Islet precursor cell (in vitro differentiated cells): ENCODE results near the gene NXF1.
"Not testable (repeated sequence)": the region's sequence is repeated elsewhere in the genome, so short reads cannot be mapped to it uniquely, and the experiment has no call there.

Source experiments
- DNase-seq: peaks from one replicate; pipeline ENCODE4 v3.0.0-alpha.2; 2018

NXF1 gene

DNA sequence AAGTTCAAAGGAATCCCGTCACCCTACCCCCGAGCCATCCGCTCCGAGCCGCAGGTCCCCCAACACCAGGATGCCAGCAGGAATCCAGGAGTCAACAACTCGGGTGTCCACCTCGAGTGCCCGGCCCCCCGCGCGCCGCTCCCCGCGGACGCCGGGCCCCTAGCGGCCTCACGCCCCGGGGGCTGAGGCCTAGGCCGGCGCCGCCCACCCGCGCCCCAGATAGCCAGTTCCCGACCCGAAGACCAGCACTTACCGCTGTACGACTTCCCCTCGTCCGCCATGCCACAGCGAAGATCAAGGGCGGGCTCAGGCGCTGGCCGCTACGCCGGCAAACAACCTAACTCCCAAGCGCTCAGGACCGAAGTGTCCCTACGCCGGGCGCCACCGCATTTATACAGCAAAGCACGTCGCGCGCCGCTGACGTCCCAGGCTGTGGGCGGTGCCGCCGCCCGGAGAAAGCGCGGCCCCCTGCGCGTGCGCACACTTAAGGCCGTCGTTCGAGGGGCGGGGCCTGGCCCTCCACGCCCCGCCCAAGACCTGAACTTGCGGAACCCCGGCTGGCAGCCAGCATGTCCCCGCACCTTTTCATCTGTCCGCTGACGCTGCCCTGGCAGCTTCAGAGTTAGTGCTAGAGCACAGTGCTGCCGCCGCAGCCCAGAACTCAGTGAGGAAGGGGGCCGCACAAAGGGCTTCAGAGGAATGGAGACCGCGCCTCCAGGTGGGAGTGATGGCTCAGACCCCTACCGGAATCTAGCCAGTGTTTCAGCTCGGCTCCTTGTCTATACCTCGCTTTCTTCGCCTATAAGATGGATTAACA lies at the start of gene NXF1:
TSS of gene NXF1 (minus strand) at position 365 of the 817 bp plus-strand sequence. CDS start at position 281, 84 bp downstream.
- DNase-seq = peak; percentile 97

DNA sequence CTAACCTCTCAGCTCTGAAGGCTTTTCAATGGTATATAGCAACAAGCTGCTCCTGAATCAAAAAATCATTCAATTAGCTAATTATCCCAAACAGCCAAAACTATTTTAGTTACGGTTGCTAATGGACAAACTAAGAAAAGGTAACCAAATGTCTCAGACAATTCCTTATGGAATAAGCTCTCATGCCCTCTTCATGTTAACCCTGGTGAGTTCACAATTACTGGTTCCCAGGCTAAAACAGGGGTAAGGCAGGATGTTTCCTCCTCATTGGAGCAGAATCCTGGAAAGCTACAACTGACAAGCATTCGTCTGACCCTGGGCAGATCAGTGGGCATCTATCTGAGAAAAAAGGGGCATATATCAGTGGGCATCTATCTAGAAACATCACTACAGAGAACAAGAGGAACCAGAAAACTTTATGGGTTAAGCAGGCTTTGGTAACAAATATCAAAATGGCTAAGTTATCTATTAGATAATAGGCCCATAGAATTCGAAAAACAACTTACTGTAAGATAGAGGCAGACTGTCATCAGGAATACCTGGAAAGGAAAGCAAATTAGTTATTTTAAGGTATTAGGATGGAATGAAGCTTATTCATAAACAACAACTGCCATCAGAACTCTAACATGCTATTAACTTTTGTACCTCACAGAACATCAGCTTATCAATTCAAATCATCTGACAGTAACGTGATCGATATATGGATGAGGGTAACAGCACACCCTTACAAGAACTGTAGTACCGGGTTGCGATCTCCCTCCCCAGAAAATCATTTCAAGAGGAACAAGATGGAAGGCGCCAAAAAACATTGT lies 49.0 kb upstream of the NXF1 start:
- DNase-seq = no peak

DNA sequence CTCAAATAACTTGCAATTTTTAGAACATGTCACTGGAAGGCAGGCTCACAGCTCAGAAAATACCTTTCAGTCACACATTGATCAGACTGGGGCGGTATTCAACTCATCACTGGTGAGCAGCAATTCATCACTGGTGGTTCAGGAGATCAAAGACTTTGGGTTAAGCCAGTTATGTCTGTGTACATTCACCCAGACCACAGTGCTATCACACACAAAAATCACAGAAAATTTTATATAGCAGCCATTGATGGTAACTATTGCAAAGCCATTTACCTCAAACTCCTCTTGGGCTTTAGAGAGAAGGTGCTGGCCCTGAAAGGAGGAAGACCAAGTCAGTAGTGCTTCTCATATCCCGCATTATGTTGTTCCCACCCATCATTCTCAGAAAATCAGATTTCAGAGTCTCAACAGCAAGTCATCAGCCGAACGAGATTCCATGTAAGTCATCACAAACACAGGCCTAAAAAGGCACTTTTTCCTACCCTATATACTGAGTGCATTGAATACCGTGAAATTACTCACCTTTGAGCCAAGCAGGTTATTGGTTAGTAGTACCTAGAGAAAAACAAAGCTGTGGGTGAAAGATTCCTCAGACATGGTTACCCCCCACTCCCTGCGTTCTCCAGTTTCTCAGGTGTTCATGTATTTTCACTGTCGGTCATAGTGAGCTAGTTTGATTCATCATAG lies 48.2 kb upstream of the NXF1 start:
- DNase-seq = no peak

DNA sequence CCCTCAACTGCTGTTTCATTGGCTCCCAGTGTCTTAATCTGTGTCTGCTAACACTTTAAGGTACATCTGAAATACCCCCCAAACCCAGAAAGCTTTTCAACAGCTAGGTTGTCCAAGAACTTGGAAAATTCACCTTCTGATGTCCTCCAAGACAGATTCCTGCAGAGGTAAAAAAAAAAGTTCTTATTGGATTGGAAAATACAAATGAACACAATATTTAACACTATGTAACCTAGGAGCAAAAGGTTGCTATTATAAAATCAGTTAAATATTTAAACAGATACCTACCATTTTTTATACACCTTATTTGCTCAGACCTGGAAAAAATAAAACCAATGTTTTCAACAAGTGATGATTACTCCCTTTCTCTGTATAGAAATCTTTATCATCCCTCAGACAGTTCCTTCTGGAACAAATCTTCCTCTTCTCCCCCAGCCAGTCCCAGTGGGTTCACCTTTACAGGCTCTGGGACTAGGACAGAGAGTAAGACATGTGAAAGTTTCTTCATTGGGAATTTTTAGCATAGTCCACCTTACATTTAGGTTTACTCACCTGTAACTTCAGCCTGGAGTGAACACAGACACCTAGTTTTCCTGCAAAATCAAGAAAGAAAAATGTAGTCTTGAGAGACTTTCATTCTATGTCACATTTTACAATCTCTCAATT lies 47.4 kb upstream of the NXF1 start:
- DNase-seq = no peak

DNA sequence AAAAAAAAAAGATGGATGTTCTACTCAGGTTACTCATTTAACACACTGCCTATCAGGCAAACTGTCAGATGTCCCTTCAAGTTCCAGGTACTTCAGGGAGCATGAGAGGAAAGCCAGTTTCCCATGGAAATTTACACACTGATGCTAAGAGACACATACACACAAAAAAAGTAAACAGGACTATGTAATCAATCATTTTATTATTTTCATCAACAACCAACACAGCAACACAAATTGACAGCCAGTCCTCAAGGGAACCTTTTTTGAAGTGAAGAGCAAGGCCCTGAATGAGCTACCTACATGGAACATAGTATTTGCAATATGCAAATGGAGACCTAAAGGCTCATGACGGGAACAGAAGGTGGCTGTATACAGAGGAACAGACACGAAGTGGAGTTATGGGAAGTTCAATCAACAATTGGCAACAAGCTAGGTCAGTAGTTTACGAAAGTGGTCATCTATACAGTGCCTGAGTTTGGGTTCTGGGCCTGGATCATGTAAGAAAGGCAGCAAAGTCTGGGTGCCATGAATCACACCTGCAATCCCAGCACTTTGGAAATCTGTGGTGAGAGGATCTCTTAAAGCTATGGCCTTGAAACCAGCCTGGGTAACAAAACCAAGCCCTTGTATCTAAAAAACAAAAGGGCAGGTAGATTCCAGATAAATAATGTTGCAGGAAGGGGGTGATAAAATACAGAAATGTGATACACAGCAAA lies 46.7 kb upstream of the NXF1 start:
- DNase-seq = no peak

DNA sequence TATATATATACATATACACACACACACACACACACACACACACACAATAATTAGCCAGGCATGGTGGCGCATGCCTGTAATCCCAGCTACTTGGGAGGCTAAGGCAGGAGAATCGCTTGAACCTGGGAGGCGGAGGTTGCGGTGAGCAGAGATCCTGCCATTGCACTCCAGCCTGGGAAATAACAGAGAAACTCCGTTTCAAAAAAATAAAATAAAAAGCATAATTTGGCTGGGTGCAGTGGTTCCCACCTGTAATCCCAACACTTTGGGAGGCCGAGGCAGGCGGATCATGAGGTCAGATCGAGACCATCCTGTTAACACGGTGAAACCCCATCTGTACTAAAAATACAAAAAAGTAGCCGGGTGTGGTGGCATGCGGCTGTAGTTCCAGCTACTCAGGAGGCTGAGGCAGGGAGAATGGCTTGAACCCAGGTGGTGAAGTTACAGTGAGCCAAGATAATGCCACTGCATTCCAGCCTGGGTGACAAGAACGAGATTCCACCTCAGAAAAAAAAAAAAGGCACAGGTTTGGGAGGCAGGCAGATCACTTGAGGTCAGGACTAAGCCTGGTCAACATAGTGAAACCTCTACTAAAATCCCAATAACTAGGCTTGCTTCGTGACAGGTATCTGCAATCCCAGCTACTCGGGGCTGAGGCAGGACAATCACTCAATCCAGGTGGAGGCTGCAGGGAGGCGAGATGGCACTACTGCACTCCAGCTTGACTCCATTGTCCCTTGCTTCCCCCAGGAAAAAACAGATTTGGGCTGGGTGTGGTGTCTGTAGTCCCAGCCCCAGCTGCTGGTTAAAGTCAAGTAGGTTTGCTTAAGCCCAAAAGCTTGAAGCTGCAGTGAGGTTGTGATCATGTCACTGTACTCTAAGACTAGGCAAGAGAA lies 45.9 kb upstream of the NXF1 start:
- peak; percentile 73 for DNase-seq

DNA sequence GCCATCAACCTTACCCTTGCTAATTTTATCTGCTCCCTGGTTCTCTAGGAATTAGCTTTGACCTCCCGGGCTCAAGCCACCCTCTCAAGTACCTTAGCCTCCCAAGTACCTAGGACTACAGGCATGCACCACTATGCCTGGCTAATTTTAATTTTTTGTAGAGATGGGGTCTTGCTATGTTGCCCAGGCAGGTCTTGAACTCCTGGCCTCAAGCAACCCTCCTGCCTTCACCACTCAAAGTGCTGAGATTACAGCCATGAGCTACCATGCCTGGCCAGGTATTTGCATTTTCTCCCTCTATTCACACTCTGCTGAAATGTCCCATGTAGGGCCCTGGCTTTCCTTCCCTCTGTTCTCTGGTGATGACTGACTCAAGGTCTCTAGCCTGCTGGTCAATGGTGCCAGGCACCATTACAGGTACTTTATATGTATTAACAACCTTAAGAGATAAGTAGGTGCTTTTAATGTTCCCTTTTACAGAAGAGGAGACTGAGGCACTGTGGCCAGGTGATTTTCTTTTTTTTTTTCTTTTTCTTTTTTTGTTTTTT lies 42.6 kb upstream of the NXF1 start:
- no peak for DNase-seq

DNA sequence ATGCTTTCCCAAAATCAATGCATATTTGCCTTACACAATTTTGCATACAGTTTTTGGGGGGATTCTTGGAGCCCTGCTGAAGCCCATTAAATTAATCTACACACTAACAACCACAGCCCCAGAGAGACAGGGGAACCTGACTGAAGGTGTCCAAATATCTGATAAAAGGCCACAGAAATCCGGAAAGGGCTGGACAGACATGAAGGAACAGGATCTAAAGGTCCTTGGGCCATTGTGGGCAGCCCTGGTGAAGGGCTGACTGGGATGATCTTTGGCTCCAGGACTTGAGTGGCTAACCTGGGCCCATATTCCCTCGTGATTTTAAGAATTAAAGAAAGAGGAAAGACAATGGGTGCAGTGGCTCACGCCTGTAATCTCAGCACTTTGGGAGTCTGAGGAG lies 40.9 kb upstream of the NXF1 start:
- no peak for DNase-seq

DNA sequence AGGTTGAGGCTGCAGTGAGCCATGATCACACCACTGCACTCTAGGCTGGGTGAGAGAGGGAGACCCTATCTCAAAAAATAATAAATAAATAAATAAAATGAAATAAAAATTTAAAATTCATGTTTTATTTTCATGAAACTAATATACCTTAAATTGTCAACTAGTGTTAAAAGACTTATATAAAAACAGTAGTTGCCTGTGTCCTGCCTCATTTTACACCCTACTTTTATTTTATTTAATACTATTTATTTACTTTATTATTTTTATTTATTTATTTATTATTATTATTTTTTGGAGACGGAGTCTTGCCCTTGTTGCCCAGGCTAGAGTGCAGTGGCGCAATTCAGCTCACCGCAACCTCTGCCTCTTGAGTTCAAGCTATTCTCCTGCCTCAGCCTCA lies 38.9 kb upstream of the NXF1 start:
- no peak for DNase-seq

DNA sequence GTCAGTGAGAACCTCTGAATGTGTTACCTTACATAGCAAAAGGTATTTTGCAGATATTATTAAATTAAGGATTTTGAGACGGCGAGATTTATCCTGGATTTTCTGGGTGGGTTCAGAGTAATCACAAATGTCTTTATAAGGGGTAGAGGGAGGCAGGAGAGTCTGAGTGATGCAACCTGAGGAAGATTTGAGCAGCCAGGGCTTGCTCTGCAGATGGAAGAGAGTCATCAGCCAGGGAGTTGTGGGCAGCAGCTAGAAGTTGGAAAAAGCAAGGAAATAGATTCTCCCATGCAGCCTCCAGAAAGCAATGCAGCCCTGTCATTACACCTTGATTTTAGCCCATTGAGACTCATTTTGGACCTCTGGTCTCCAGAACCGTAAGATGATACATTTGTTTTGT lies 38.2 kb upstream of the NXF1 start:
- no peak for DNase-seq

DNA sequence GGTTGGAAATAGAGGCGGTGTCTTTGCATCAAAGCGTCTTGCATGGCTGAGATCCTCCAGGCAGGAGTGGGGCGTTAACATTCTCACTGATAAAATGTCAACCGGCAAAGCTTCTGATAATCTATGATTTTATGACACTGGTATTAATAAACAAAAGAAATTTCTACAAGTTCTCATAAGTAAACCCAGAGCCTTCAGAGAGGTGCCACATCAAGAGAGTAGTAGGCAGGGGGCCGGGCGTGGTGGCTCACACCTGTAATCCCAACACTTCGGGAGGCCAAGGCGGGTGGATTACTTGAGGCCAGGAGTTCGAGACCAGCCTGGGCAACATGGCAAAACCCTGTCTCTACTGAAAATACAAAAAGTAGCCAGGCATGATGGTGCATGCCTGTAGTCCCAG lies 37.7 kb upstream of the NXF1 start:
- DNase-seq = not testable (repeated sequence)

DNA sequence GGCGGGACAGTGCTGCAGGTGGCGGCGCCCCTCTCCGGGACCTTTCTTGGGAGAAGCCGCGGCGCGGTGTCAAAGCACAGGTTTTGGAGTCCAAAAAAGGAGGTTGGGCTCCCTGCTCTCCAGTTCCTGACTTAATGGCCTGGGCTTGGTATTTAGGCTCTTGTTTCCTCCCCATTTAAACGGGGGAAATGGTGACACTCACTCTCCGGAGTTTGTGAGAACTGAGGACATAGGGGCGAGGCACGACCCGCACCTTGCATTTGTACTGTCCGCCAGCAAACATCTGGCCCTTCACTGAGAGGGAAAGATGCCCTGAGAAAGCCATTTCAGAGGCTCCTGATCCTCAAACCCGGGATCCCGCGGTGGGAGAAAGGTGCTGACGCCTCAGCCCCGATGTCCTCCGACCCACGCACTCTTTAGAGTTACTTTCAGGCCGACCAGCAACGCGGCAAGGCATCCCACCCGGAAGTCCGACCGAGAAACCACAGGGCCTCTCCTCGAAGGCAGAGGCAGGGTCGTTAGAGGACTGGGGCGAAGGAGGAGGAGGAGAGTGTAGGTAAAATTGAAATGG lies 37.0 kb upstream of the NXF1 start:
- peak; percentile 78 for DNase-seq

DNA sequence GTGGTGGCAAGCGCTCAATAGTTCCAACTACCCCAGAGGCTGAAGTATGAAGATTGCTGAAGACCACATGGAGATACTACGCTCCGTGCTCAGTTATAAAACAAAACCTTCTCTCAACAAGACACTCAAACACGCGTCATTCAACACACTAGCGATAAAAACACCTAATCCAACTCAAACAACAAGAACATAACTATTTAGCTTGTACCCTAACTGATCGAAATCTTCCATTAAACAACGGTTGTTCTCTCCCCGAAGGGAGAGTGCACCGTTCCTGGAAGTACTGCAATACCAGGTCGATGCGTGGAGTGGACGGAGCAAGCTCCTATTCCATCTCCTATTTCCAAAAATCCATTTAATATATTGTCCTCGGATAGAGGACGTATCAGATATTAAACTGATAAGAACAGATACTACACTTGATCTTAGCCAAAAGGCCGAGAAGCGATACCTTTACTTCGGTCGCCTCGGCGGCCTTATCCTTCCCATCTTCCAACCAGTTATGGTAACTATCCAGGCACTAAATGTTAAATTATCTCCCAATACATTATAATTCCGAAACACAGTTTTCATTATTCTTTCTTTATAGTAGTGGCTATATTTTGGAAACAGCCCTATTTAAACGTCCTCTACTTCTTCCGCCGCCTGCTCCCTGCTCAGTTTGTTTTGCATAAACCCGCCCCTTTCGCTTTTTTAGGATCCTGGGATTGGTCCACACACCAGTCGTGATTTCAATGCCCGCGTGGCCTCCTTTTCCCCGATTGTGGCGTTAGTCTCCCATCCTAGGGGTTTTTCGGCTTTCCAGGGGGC lies 36.3 kb upstream of the NXF1 start:
- DNase-seq = peak; percentile 98

DNA sequence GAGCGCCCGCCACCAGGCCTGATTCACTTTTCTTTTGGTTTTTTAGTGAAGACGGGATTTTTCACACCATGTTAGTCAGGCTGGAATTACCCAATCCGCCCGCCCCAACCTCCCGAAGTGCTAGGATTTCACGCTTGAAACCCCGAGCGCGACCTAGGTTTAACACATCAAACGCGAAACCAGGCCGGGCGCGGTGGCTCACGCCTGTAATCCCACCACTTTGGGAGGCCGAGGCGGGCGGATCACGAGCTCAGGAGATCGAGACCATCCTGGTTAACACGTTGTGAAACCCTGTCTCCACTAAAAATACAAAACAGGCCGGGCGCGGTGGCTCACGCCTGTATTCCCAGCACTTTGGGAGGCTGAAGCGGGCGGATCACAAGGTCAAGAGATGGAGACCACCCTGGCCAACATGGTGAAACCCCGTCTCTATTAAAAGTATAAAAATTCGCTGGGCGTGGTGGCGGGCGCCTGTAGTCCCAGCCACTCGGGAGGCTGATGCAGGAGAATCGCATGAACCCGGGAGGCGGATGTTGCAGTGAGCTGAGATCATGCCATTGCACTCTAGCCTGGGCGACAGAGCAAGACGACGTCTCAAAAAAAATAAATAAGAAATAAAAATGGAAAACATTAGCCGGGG lies 35.6 kb upstream of the NXF1 start:
- DNase-seq = peak; percentile 93

DNA sequence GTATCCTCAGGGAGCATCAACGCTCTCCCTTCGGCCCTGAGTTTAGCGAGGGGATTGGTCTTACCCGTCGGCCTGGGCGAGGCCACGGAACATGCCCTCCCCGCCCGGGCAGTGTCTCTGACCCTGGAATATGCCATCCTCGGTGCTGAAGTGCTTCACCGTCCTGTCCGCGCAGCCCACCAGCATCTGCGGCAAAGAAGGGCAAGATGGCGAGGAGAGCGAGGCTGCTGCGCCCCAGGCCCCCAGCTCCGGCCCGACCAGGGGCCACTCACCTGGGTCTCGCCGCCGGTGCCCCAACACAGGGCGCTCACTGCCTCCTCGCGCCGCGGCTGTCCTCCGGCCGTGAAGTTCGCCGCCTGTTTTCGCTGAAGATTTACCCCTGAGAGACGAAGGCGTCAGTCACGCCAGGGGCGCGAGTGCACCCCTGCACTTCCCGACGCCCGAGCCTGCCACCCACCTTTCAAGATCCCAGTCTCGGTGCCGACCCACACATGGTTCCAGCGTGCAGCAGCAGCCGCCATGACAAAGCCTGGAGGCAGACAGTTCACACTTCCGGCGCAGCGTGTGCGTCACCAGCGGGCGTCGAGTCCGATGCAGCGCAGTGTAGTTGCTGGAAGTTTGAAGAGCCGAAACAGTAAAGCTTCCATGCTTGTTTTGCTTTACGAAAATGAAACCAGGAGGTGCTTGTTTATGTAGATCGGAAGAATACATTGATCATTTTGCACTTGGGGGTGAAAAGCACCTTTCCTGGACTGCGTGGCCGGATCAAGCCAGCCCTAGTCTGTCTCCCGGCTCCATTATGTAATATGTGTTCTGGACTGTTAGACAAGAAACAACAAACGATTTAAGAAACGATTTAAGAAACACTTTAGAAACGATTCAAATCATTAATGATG lies 34.1 kb upstream of the NXF1 start, which contains the start of gene WDR74:
TSS of gene WDR74 (minus strand) at position 541 of the 896 bp plus-strand sequence. CDS start at position 521, 20 bp downstream.
- DNase-seq = peak; percentile 93

DNA sequence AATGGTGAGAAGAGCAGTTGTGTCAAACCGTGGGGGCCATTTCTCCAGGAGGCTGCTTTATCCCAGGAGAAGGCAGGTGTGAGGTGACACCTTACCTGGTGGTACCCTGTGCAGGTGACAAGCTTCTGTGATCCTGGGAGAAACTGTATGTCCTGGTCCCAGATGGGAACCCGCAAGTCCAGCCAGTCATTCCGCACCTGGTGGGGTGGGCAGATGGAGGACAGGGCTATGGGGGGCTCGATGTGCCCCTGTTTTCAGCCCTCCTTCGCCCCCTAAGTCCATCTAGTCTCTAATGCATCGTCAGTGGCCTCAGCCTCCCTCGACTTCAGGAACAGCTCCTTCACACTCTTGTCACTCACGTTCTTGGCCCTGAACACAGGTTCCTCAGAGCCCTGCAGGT lies 30.1 kb upstream of the NXF1 start:
- no peak for DNase-seq

DNA sequence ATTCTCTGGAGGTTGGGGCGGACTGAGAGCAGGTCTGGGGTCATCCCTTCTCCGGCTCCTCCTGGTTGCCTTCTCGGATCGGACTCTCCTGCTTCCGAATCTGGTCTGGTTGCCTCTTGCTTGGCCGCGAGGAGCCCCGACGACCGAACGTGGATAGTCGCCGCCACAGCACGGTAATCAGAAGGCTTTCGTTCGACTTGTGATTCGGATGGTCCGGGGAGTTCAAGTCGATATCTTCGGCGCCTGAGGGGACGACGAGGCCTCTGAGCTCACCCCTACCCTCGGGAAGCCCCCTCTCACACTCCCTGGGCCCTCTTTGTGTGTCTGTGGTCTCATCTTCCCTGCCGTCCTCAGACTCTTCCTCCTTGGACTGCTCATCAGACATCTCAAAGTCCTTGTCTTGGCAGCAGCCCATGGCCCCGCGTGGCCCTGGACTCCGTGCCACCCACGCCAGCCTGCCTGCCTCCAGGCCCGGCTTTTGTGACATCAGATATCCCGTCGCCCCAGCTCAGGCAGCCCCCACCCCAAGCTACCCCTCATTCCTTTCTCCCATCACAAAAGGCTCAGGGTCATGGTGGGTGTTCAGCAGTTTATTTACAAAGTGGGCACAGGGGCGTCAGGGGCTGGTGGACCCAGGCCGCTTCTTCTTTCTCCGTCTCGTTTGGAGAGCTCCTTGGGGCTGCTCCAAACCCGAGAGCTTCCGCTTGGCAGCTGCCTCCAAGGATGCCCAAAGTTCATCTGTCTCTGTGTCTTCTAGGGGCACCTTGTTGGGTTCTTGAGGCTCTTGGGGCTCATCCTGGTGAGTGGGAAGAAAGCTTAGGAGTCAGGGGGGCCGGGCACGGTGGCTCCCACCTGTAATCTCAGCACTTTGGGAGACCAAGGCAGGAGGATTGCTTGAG lies 27.3 kb upstream of the NXF1 start, which contains the start of gene TEX54:
TSS of gene TEX54 (minus strand) at position 506 of the 899 bp plus-strand sequence.
- DNase-seq = no peak
